Breast epithelium (tissue), 4 donors: ENCODE data around the gene MICAL2. TPM values are rescaled to one million over a fixed set of nuclear protein-coding genes. Genes with fewer than 3 reads are reported as not detected.

Source experiments
- DNase-seq, 2 donors: peaks; one replicate each; pipeline ENCODE4 v3.0.0-alpha.2; 2019; ENCODE audit warnings: low spot score in 2 of 2
- H3K27ac ChIP-seq, 2 donors: fragments of 200-600 bp; sonication (generic) in 1 of 2; one replicate each; pipeline ENCODE4 v1.5.1; 2016 to 2019; ENCODE audit warnings: mild to moderate bottlenecking in 1 of 2
- H3K27me3 ChIP-seq, 2 donors: fragments of 200-600 bp; sonication (generic) in 1 of 2; one replicate each; pipeline versions ENCODE4 v1.5.1 to v1.6.0; 2017 to 2019; ENCODE audit warnings: control low read depth in 1 of 2, mild to moderate bottlenecking in 1 of 2
- H3K36me3 ChIP-seq: fragments of 200-600 bp; one replicate; pipeline ENCODE4 v1.5.1; 2019
- H3K4me1 ChIP-seq, 2 donors: fragments of 200-600 bp; sonication (generic); one replicate each; pipeline ENCODE4 v1.5.1; 2016 to 2019; ENCODE audit warnings: control low read depth in 1 of 2
- H3K4me3 ChIP-seq, 3 donors: fragments of 200-600 bp; sonication (generic); 1 replicate in 2 of 3; 2 replicates in 1 of 3; pipeline ENCODE4 v1.5.1; 2016 to 2019; ENCODE audit warnings: mild to moderate bottlenecking in 3 of 3, moderate library complexity in 2 of 3
- H3K9me3 ChIP-seq, 2 donors: fragments of 200-600 bp; sonication (generic) in 1 of 2; one replicate each; pipeline ENCODE4 v1.5.1; 2016 to 2019; ENCODE audit warnings: control low read depth in 1 of 2
- CTCF ChIP-seq, 3 donors: fragments of 450-650 bp; IDR thresholded peaks; one replicate each; pipeline ENCODE4 v1.5.1; 2016 to 2017; ENCODE audit warnings: antibody characterized with exemption in 3 of 3, mild to moderate bottlenecking in 3 of 3, moderate library complexity in 3 of 3
- POLR2A ChIP-seq: fragments of 450-650 bp; IDR thresholded peaks from one replicate; pipeline ENCODE4 v1.6.1; 2016; ENCODE audit warnings: antibody characterized with exemption, mild to moderate bottlenecking, moderate library complexity
- POLR2AphosphoS5 ChIP-seq, 3 donors: sonication (generic); formaldehyde crosslinking; IDR thresholded peaks; one replicate each; pipeline ENCODE4 v1.6.1; 2017; ENCODE audit warnings: antibody characterized with exemption in 3 of 3
- intact Hi-C: fragments of 100-400 bp; cut with DNase I; formaldehyde crosslinking; loops from one replicate; pipeline ENCODE4 v1.15.1; 2023; ENCODE audit warnings: low total_unique reads
- total RNA-seq, 3 donors: library from RNA; depleted of rRNA; stranded (reverse); fragments of >200 nt; gene quantifications; one replicate each; pipeline ENCODE4 v1.1.0, GENCODE V29; 2016

Gene MICAL2
- total RNA-seq, 3 donors from 2014 or later: 30.9 to 52.4 (median 38.6) TPM

DNA sequence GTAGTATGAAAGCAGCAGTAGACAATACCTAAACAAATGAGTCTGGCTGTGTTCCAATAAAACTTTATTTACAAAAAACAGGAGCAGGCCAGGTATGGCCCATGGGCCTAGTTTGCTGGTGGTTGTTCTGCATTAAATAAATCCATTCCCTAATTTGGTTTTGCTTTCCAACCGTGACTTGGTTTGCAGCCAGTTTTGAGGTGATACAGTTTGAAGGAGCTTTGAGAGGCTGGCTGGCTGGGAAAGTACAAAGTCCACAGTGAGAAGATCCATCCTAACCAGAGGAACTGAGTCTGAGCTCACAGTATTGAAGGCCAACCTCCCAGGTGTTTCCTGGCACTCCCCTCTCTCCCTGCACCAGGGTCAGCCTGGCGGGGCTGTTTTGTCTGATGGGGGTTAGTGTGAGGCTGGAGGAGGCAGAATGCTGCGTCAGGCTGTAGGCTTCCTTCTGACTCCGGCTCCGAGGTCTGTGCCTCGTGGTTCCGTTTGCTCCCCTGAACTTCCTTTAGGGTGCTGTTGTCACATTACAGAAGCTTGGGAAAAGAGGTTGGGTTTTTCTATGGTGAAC, 129.5 kb downstream of the MICAL2 start:
- Histone ChIP-seq H3K36me3 (no peaks in the 10 kb centered on the region), H3K4me3 (no peak overlapping the region), H3K27ac (no peak overlapping the region), H3K9me3 (no peaks in the 10 kb centered on the region), H3K27me3 (no peaks in the 10 kb centered on the region), H3K4me1 (no peaks in the 10 kb centered on the region)
- DNase-seq: no peak
- intact Hi-C loops: loop anchor here (10.0 kb wide), 1 partner anchor 195 kb away; no protein-coding TSS in a partner anchor
- TF ChIP-seq CTCF (IDR thresholded peaks at IDR 0.05) (no peak), POLR2AphosphoS5 (IDR thresholded peaks at IDR 0.05) (no peak), POLR2A (no peak)

- no peak overlapping the region for H3K4me3 ChIP-seq
- no peaks in the 10 kb centered on the region for H3K36me3 ChIP-seq
- intact Hi-C loops: loop anchor here (10.0 kb wide), 1 partner anchor 196 kb away; no protein-coding TSS in a partner anchor
- TF ChIP-seq CTCF (IDR thresholded peaks at IDR 0.05) (no peak), POLR2AphosphoS5 (IDR thresholded peaks at IDR 0.05) (no peak), POLR2A (no peak)
- no peaks in the 10 kb centered on the region for H3K27me3 ChIP-seq
- H3K4me1 ChIP-seq: no peaks in the 10 kb centered on the region
- no peaks in the 10 kb centered on the region for H3K9me3 ChIP-seq
- no peak for DNase-seq
- H3K27ac ChIP-seq: no peak overlapping the region
These were observed 130.3 kb downstream of the MICAL2 start for GRCh38 chr11:12240677-12241076.

DNA sequence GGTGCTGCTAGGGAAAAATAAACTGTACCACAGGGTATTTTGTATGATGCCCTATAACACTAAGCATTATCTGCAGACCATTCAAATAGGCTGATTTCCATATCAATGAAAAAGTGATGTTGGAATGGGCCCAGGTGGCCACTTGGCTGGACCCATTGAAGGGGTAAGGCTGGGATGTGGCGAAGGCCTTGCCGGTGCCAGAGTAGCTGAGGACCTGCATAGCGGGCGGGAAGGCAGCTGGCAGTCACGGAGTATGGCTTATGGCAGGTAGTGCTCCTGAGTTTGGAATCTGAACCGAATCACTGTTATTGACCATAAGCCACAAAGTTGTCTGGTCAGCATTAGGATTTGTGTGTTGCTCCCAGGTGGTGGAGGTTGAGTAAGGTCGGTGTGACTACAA, 131.0 kb downstream of the MICAL2 start:
- no peak overlapping the region for H3K27ac ChIP-seq

GRCh38 chr11:12241971-12242672, 131.7 kb downstream of the MICAL2 start:
- Histone ChIP-seq H3K36me3 (no peaks in the 10 kb centered on the region), H3K27me3 (no peaks in the 10 kb centered on the region), H3K9me3 (no peaks in the 10 kb centered on the region), H3K4me1 (no peaks in the 10 kb centered on the region), H3K4me3 (no peak overlapping the region), H3K27ac (no peak overlapping the region)
- intact Hi-C loops: loop anchor here (10.0 kb wide), 1 partner anchor 197 kb away; no protein-coding TSS in a partner anchor
- DNase-seq: no peak
- no peak for TF ChIP-seq CTCF (IDR thresholded peaks at IDR 0.05)
- no peak for TF ChIP-seq POLR2A
- no peak for TF ChIP-seq POLR2AphosphoS5 (IDR thresholded peaks at IDR 0.05)

More for the DNA sequence above, 131.0 kb downstream of the MICAL2 start:
- TF ChIP-seq CTCF (IDR thresholded peaks at IDR 0.05) (no peak), POLR2AphosphoS5 (IDR thresholded peaks at IDR 0.05) (no peak), POLR2A (no peak)
- intact Hi-C loops: loop anchor here (10.0 kb wide), 1 partner anchor 197 kb away; no protein-coding TSS in a partner anchor
- DNase-seq: no peak
- H3K9me3 ChIP-seq: no peaks in the 10 kb centered on the region
- no peak overlapping the region for H3K4me3 ChIP-seq
- H3K36me3 ChIP-seq: no peaks in the 10 kb centered on the region
- no peaks in the 10 kb centered on the region for H3K4me1 ChIP-seq
- H3K27me3 ChIP-seq: no peaks in the 10 kb centered on the region

GRCh38 chr11:12242966-12243365, 132.6 kb downstream of the MICAL2 start:
- intact Hi-C loops: loop anchor here (10.0 kb wide), 1 partner anchor 198 kb away; no protein-coding TSS in a partner anchor

More at GRCh38 chr11:12242966-12243365, 132.6 kb downstream of the MICAL2 start:
- H3K27me3 ChIP-seq: no peaks in the 10 kb centered on the region
- no peak for DNase-seq
- no peaks in the 10 kb centered on the region for H3K36me3 ChIP-seq
- no peaks in the 10 kb centered on the region for H3K9me3 ChIP-seq
- no peak overlapping the region for H3K27ac ChIP-seq
- H3K4me3 ChIP-seq: no peak overlapping the region
- TF ChIP-seq CTCF (IDR thresholded peaks at IDR 0.05): no peak
- TF ChIP-seq POLR2A: no peak
- TF ChIP-seq POLR2AphosphoS5 (IDR thresholded peaks at IDR 0.05): no peak
- no peaks in the 10 kb centered on the region for H3K4me1 ChIP-seq
